Astrocyte of the cerebellum (primary cell): Measurements from ENCODE around the gene RECQL5.
A peak's percentile ranks its signal among the peaks of the same experiment; 100 is the strongest.

Experiments
- DNase-seq: peaks from one replicate; pipeline ENCODE4 v3.0.0-alpha.2; 2011; ENCODE audit warnings: low read depth
- H3K4me3 ChIP-seq: 2 replicates; pipeline ENCODE4 v1.5.1; 2011; ENCODE audit warnings: mild to moderate bottlenecking, low read depth, low read length, moderate library complexity
- in situ Hi-C: cut with HindIII; loops from 2 replicates; pipeline ENCODE4 v1.10.0; 2017; ENCODE audit warnings: low sequenced_read_pairs
- TF ChIP-seq, protein P1 (sequence below): IDR thresholded peaks from 2 replicates; pipeline ENCODE4 v1.5.1; 2012; ENCODE audit warnings: low read length, low read depth, moderate library complexity, mild to moderate bottlenecking; ENCODE audit errors: missing control alignments

RECQL5 gene

DNA sequence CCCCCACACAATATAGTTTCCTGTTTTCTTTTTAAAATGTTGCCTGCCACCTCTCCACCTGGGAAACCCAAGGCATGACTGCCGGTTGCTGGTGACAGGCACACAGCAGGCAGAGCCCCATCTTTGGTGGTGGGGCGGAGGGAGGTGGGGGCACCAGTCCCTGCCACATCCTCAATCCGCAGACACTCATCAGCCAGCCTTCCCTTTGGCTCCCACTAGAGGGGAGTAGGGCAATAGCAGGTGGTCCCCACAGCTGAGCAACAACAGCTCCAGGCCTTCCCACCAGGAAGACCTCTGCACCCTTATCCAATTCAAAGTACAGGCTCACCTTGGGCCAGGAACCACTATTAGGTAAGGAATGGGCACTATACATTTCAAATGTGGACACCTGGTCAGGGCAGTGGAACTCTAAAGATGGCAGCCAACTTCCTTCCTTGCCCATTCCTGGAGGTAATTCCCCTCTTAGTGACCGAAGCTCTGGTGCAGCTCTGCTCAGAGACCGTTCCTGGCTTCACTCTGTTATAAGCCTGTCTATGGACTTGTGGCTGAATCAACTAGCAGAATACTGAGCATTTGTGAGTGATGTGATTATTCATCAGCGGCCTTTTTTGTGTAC is 13.9 kb downstream of the RECQL5 start:
- peak; percentile 16 for DNase-seq
- TF ChIP-seq, protein P1, sequence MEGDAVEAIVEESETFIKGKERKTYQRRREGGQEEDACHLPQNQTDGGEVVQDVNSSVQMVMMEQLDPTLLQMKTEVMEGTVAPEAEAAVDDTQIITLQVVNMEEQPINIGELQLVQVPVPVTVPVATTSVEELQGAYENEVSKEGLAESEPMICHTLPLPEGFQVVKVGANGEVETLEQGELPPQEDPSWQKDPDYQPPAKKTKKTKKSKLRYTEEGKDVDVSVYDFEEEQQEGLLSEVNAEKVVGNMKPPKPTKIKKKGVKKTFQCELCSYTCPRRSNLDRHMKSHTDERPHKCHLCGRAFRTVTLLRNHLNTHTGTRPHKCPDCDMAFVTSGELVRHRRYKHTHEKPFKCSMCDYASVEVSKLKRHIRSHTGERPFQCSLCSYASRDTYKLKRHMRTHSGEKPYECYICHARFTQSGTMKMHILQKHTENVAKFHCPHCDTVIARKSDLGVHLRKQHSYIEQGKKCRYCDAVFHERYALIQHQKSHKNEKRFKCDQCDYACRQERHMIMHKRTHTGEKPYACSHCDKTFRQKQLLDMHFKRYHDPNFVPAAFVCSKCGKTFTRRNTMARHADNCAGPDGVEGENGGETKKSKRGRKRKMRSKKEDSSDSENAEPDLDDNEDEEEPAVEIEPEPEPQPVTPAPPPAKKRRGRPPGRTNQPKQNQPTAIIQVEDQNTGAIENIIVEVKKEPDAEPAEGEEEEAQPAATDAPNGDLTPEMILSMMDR: peak; percentile 96
- in situ Hi-C loops: no loop called here
- H3K4me3 ChIP-seq: no peak overlapping the region

DNA sequence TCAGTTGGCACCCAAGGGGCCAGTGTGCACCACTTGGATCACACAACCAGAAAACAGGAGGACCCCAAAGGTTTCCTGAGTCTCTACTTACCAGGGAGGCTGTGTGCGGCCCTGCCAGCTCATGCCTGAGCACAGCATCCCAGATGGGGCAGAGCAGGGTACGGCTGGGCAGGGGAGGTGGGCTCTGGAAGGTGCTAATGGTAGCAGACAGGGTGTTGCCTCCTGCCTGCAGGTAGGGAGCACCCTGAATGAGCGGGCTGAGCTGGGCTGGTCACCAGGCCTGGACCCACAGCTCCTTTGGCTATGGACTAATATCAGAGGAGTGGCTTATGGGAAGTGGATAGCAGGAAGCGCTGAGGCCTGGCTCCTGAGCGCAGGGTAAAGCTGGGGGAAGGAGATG is 14.6 kb downstream of the RECQL5 start:
- TF ChIP-seq, protein P1: no peak
- in situ Hi-C loops: no loop called here
- DNase-seq: no peak
- no peak overlapping the region for H3K4me3 ChIP-seq

DNA sequence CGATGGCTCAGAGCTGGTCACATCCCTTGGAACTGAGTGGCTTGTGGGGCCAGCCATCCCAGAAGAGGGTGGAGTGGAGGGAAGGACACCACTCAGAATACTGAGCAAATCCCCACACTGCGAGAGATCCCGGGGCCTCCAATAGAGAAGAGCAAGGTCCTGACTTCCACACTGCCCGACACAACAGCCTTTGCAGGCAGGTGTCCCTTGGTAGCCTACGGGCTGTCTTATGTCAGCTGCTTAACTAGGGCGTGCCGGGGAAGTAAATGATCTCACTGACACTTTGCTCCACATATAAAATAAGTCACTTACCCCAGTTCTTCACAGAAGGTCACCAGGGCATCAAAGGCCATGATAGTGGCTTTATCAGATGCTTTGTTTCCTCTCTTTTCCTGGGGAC is 16.1 kb downstream of the RECQL5 start:
- no peak overlapping the region for H3K4me3 ChIP-seq
- DNase-seq: no peak
- TF ChIP-seq, protein P1: no peak
- in situ Hi-C loops: no loop called here

DNA sequence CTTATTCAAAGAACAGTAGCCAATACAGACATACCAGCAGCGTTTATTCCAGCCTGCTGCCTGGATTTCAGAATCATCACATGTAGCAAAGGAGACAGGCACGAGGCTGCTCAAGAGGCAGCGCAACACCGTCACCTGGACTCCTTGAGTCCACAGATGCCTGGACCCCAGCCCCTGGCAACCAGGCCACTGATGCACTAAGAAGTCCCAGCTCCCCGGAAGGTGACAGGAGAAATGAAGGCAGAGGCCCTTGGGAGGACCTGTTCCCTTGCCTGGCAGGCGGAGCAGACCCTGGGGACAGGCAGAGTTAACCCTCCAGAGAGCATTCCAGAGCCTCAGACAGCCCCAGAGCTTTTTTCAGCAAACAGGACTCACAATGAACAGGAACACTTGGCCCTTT is 17.3 kb downstream of the RECQL5 start:
- in situ Hi-C loops: no loop called here
- TF ChIP-seq, protein P1: no peak
- no peak overlapping the region for H3K4me3 ChIP-seq
- no peak for DNase-seq

DNA sequence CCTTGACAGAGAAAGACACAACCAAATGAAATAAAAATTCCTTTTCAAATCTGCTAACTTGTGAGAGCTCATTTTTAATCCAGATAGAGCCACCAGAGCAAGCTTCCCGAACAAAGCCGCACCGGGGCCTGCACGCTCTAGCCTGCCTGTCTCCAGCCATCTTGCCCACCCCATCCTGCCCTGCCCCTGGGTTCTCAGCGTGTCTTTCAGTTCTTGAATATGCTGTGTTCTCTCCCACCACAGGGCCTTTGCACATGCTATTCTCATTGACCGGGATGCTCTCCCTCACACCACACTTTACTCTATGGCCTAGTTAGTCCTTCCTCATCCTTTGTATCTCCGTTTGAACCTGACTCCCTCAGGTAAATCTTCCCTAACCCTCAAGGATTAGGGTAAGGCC is 19.0 kb downstream of the RECQL5 start:
- in situ Hi-C loops: no loop called here
- H3K4me3 ChIP-seq: no peak overlapping the region
- TF ChIP-seq, protein P1: no peak
- no peak for DNase-seq

DNA sequence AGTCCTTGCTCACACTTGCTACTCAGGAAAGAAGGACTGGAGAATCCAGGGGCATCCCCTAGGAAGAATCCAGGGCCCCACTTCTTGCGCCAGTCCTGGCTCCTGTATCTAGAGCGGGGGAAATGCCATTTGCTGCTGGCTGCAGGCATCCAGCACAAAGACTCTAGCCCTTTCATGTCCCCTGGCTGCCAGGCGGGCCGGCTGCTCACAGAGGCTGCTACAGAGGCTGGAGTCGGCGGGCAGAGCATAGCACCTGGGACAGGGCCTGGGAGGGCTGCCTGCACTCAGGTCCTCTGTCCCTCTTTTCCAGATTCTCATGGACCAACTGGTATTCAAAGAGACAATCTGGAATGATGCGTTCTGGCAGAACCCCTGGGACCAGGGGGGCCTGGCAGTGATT is 19.9 kb downstream of the RECQL5 start:
- no peak overlapping the region for H3K4me3 ChIP-seq
- in situ Hi-C loops: no loop called here
- TF ChIP-seq, protein P1: no peak
- no peak for DNase-seq
